ENCODE measurements around the gene AKR1C8. TPM values are rescaled to one million over a fixed set of nuclear protein-coding genes. Genes with fewer than 3 reads are reported as not detected.
"Not testable (repeated sequence)": the region's sequence is repeated elsewhere in the genome, so short reads cannot be mapped to it uniquely, and the experiment has no call there.

AKR1C8 gene
- total and polyA plus RNA-seq, 2 of the 13 experiments (the other 11 are each of a cell fraction or from before 2014, with no cell fraction given) = 0.12 TPM; not detected in 1

GRCh38 chr10:5116621-5117020 is 68.3 kb downstream of the AKR1C8 start (continued):
- TF ChIP-seq ZNF570 (CRISPR knock-in tag; IDR thresholded peaks at IDR 0.05; ENCODE audit: borderline replicate concordance) (no peak), RERE (CRISPR knock-in tag; IDR thresholded peaks at IDR 0.05; ENCODE audit: low read depth) (no peak), ZNF234 (CRISPR knock-in tag; conservative IDR thresholded peaks at IDR 0.05) (no peak), CBX1 (IDR thresholded peaks at IDR 0.05; ENCODE audit: low read depth) (no peak), ZKSCAN8 (CRISPR knock-in tag; IDR thresholded peaks at IDR 0.05; ENCODE audit: borderline replicate concordance) (no peak), CCDC6 (CRISPR knock-in tag; IDR thresholded peaks at IDR 0.05) (no peak)
- TF ChIP-seq, protein P1, sequence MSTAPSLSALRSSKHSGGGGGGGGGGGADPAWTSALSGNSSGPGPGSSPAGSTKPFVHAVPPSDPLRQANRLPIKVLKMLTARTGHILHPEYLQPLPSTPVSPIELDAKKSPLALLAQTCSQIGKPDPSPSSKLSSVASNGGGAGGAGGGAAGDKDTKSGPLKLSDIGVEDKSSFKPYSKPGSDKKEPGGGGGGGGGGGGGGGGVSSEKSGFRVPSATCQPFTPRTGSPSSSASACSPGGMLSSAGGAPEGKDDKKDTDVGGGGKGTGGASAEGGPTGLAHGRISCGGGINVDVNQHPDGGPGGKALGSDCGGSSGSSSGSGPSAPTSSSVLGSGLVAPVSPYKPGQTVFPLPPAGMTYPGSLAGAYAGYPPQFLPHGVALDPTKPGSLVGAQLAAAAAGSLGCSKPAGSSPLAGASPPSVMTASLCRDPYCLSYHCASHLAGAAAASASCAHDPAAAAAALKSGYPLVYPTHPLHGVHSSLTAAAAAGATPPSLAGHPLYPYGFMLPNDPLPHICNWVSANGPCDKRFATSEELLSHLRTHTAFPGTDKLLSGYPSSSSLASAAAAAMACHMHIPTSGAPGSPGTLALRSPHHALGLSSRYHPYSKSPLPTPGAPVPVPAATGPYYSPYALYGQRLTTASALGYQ (CRISPR knock-in tag; IDR thresholded peaks at IDR 0.05) = no peak

DNA sequence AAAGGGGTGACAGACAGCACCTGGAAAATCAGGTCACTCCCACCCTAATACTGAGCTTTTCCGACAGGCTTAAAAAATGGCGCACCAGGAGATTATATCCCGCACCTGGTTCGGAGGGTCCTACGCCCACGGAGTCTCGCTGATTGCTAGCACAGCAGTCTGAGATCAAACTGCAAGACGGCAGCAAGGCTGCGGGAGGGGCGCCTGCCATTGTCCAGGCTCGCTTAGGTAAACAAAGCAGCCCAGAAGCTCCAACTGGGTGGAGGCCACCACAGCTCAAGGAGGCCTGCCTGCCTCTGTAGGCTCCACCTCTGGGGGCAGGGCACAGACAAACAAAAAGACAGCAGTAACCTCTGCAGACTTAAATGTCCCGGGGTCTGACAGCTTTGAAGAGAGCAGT is 75.1 kb downstream of the AKR1C8 start:
- H4K20me1 ChIP-seq (ENCODE audit: insufficient read depth, low read length); in situ Hi-C loops (cut with HindIII; ENCODE audit: extremely low pct_ligation_motif_present, low pct_unique_long_range_greater_than_20kb); H3K9me3 ChIP-seq (ENCODE audit: low read length); H3K27ac ChIP-seq (ENCODE audit: extremely low read length, insufficient read depth, low read length); H3K4me3 ChIP-seq (replicated peaks in 1 of 3; ENCODE audit: insufficient read depth in 1 of 3, low read depth in 2 of 3, low read length in 3 of 3); ATAC-seq; H3K9ac ChIP-seq (ENCODE audit: insufficient read depth, low read depth, low read length); H3K79me2 ChIP-seq (ENCODE audit: insufficient read depth, low read length); POLR2A ChIA-PET; H3K27me3 ChIP-seq (ENCODE audit: control insufficient read depth in 1 of 2, insufficient read depth in 2 of 2, low read length in 2 of 2); intact Hi-C loops (cut with micrococcal nuclease; ENCODE audit: unreplicated experiment); DNase-seq (ENCODE audit: low spot score); H2AFZ ChIP-seq (ENCODE audit: low read length); CTCF ChIA-PET (ENCODE audit: low intra/inter-chr PET ratio, low total read pairs); FAIRE-seq; BruUV-seq (replicated peaks); H3K4me2 ChIP-seq (ENCODE audit: low read depth, low read length): not testable (repeated sequence)
- Histone ChIP-seq H3K36me3 (replicated peaks in 1 of 2; ENCODE audit: control insufficient read depth in 1 of 2, insufficient read depth in 2 of 2, low read length in 2 of 2) (peaks cover 2 to 22% of the 10 kb centered on the region in 2 experiments; a peak in 3 of 5 replicates), H3K4me1 (ENCODE audit: insufficient read depth, low read length) (peaks cover 17% of the 10 kb centered on the region; the same call in 1 of the 2 replicates)
- WGBS (ENCODE audit: low lambda C conversion rate) = 100% methylated on average over 3 of the region's 12 CpGs

All from HepG2 (cell line).